SH-SY5Y (cell line): Measurements from ENCODE around the gene RPS19BP1.

Experiments used
- GATA2 ChIP-seq: IDR thresholded peaks from 2 replicates; pipeline ENCODE4 v1.6.1; 2011; ENCODE audit warnings: mild to moderate bottlenecking, low read depth, low read length
- GATA3 ChIP-seq: IDR thresholded peaks from 2 replicates; pipeline ENCODE4 v1.6.1; 2011; ENCODE audit warnings: low read depth, mild to moderate bottlenecking, low read length, moderate library complexity

The RPS19BP1 gene

GRCh38 chr22:39497429-39497828 lies 35.1 kb downstream of the RPS19BP1 start:
- no peak for TF ChIP-seq GATA2
- no peak for TF ChIP-seq GATA3

GRCh38 chr22:39496131-39496838 lies 36.3 kb downstream of the RPS19BP1 start:
- TF ChIP-seq GATA2 (no peak), GATA3 (no peak)

- TF ChIP-seq GATA2 (no peak), GATA3 (no peak)
These were observed 38.0 kb downstream of the RPS19BP1 start for GRCh38 chr22:39494471-39495120.

GRCh38 chr22:39493759-39494158 lies 38.8 kb downstream of the RPS19BP1 start:
- TF ChIP-seq GATA3 = no peak
- TF ChIP-seq GATA2 = no peak

- no peak for TF ChIP-seq GATA3
- no peak for TF ChIP-seq GATA2
These were observed 40.4 kb downstream of the RPS19BP1 start for GRCh38 chr22:39492186-39492585.

- TF ChIP-seq GATA3 (no peak), GATA2 (no peak)
These were observed 40.9 kb downstream of the RPS19BP1 start for GRCh38 chr22:39491696-39492095.

GRCh38 chr22:39490966-39491680 lies 41.4 kb downstream of the RPS19BP1 start:
- TF ChIP-seq GATA3 = no peak
- no peak for TF ChIP-seq GATA2

- TF ChIP-seq GATA2 (no peak), GATA3 (no peak)
These were observed 42.3 kb downstream of the RPS19BP1 start for GRCh38 chr22:39490135-39490798.

GRCh38 chr22:39489094-39490068 lies 43.2 kb downstream of the RPS19BP1 start:
- no peak for TF ChIP-seq GATA2
- TF ChIP-seq GATA3 = no peak

- TF ChIP-seq GATA2 (no peak), GATA3 (no peak)
These were observed 43.9 kb downstream of the RPS19BP1 start for GRCh38 chr22:39488563-39489083.

GRCh38 chr22:39487826-39488520 lies 44.6 kb downstream of the RPS19BP1 start:
- TF ChIP-seq GATA2 = no peak
